NB4 (cell line): Measurements from ENCODE around the gene CPEB2.
A peak's percentile ranks its signal among the peaks of the same experiment; 100 is the strongest.

ENCODE experiments used
- DNase-seq: peaks from one replicate; pipeline ENCODE4 v3.0.0; 2010; ENCODE audit warnings: low read depth
- H3K4me3 ChIP-seq: one replicate; pipeline ENCODE4 v1.5.1; 2011; ENCODE audit warnings: mild to moderate bottlenecking, low read depth, low read length, moderate library complexity
- CTCF ChIP-seq: IDR thresholded peaks from one replicate; pipeline ENCODE4 v1.5.1; 2012; ENCODE audit warnings: low read depth, low read length
- MAX ChIP-seq: IDR thresholded peaks from 2 replicates; pipeline ENCODE4 v1.6.1; 2011; ENCODE audit warnings: low read depth, low read length
- MYC ChIP-seq: IDR thresholded peaks from 2 replicates; pipeline ENCODE4 v1.6.1; 2011; ENCODE audit warnings: low read depth, low read length
- POLR2A ChIP-seq: IDR thresholded peaks from 2 replicates; pipeline ENCODE4 v1.6.1; 2011; ENCODE audit warnings: mild to moderate bottlenecking; ENCODE audit not compliant: insufficient read length; ENCODE audit errors: extremely low read depth

CPEB2 gene

GRCh38 chr4:15001248-15001868, 923 bp upstream of the CPEB2 start:
- DNase-seq, result peak; percentile 84
- peak overlapping the region; percentile 85 for H3K4me3 ChIP-seq
- TF ChIP-seq MYC, result no peak; the same call in 1 of the 2 replicates
- peak; percentile 18; the same call in 1 of the 2 replicates for TF ChIP-seq MAX

GRCh38 chr4:15002659-15003400, 549 bp downstream of the CPEB2 start:
- peak overlapping the region; percentile 68 for H3K4me3 ChIP-seq
- peak; percentile 90 for DNase-seq
- no peak for TF ChIP-seq CTCF
- TF ChIP-seq MAX, result peak; percentile 51
- peak; percentile 3 for TF ChIP-seq POLR2A
- TF ChIP-seq MYC, result peak; percentile 68

GRCh38 chr4:15003401-15003890, 1.2 kb downstream of the CPEB2 start:
- no peak for TF ChIP-seq POLR2A
- TF ChIP-seq MYC, result no peak
- no peak for TF ChIP-seq MAX
- no peak for TF ChIP-seq CTCF
- peak overlapping the region; percentile 68 for H3K4me3 ChIP-seq
- peak; percentile 80 for DNase-seq

- TF ChIP-seq POLR2A (no peak), MYC (no peak), CTCF (no peak), MAX (no peak)
- DNase-seq, result peak; percentile 71
- H3K4me3 ChIP-seq, result peak overlapping the region; percentile 56
These were observed 1.8 kb downstream of the CPEB2 start for GRCh38 chr4:15003891-15004738.

- TF ChIP-seq MYC, result no peak
- DNase-seq, result peak; percentile 81
- H3K4me3 ChIP-seq, result peak overlapping the region; percentile 81
These were observed 2.5 kb downstream of the CPEB2 start for GRCh38 chr4:15004739-15005301.

- DNase-seq, result no peak
- H3K4me3 ChIP-seq, result peak overlapping the region; percentile 81
These were observed 3.3 kb downstream of the CPEB2 start for GRCh38 chr4:15005474-15006115.

More at GRCh38 chr4:15005474-15006115, 3.3 kb downstream of the CPEB2 start:
- TF ChIP-seq CTCF, result no peak
- TF ChIP-seq MYC, result no peak
- TF ChIP-seq MAX, result no peak
- TF ChIP-seq POLR2A, result no peak
